NB4 (cell line): ENCODE data around the gene HNRNPDL.
"Not testable (repeated sequence)": the region's sequence is repeated elsewhere in the genome, so short reads cannot be mapped to it uniquely, and the experiment has no call there.

Experiments used
- DNase-seq: peaks from one replicate; pipeline ENCODE4 v3.0.0; 2010; ENCODE audit warnings: low read depth
- H3K4me3 ChIP-seq: one replicate; pipeline ENCODE4 v1.5.1; 2011; ENCODE audit warnings: mild to moderate bottlenecking, low read depth, low read length, moderate library complexity
- CTCF ChIP-seq: IDR thresholded peaks from one replicate; pipeline ENCODE4 v1.5.1; 2012; ENCODE audit warnings: low read depth, low read length
- MYC ChIP-seq: IDR thresholded peaks from 2 replicates; pipeline ENCODE4 v1.6.1; 2011; ENCODE audit warnings: low read depth, low read length
- POLR2A ChIP-seq: IDR thresholded peaks from 2 replicates; pipeline ENCODE4 v1.6.1; 2011; ENCODE audit warnings: mild to moderate bottlenecking; ENCODE audit not compliant: insufficient read length; ENCODE audit errors: extremely low read depth
- TF ChIP-seq, protein P1 (sequence below): IDR thresholded peaks from 2 replicates; pipeline ENCODE4 v1.6.1; 2011; ENCODE audit warnings: low read depth, low read length

The HNRNPDL gene

DNA sequence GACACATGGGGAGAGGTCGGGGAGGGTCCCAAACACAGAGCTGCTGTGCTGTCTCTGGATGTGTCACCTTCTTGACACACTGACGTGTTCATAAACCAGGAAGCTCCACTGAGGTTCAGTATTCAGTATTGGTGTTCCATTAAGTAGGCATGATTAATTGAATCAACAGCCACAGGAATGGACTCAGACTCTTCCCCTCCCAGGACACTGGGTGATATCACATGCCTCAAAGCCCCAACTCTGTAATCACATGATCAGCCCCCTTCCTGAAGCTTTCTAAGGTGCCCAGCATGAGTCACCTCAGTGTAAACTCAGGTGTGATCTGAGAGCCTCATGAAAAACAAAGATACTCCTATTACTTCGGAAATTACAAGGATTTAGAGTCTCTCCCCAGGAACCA is 35.4 kb downstream of the HNRNPDL start:
- TF ChIP-seq POLR2A: no peak
- TF ChIP-seq, protein P1, sequence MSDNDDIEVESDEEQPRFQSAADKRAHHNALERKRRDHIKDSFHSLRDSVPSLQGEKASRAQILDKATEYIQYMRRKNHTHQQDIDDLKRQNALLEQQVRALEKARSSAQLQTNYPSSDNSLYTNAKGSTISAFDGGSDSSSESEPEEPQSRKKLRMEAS: no peak
- no peak for TF ChIP-seq MYC
- no peak for TF ChIP-seq CTCF
- DNase-seq: no peak
- H3K4me3 ChIP-seq: no peak overlapping the region

DNA sequence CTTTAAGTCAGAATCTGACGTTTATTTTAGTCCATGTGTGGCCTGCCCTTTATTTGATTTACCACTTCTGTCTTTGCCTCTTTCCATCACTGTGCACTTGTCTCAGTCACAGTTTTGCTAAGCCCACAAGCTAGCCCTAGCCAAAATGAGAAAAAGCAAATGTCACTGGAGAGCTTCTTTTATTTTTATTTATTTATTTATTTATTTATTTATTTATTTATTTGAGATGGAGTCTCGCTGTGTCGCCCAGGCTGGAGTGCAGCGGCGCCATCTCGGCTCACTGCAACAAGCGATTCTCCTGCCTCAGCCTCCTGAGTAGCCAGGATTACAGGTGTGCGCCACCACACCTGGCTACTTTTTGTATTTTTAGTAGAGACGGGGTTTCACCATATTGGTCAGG is 40.2 kb downstream of the HNRNPDL start:
- H3K4me3 ChIP-seq, DNase-seq: not testable (repeated sequence)

DNA sequence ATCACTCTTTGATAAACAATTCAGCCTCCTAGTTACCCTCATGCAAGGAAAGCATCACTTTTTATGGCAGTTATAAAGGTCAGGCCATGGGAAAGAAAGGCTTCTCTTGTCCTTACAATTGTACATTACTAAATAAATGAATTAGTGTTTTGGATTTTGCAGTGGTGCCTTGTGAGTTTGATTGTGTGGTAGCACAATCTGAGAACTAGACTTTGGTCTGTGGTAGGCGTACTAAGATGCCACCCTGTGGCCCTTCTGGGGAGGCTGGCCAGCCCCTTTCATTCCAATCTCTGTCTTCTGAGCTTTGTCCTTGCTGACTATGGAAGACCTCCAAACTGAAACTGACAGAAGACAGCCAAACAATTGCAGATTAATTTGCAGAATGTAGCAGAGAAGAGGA is 41.9 kb downstream of the HNRNPDL start:
- no peak overlapping the region for H3K4me3 ChIP-seq
- DNase-seq: no peak
- TF ChIP-seq CTCF: peak; percentile 4
- TF ChIP-seq, protein P1: no peak

DNA sequence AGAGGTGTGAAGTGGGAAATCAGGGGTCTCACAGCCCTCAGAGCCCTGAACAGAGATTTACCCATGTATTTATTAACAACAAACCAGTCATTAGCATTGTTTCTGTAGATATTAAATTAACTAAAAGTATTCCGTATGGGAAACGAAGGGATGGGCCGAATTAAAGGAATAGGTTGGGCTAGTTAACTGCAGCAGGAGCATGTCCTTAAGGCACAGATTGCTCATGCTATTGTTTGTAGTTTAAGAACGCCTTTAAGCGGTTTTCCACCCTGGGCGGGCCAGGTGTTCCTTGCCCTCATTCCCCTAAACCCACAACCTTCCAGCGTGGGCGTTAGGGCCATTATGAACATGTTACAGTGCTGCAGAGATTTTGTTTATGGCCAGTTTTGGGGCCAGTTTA is 44.0 kb downstream of the HNRNPDL start:
- not testable (repeated sequence) for H3K4me3 ChIP-seq

DNA sequence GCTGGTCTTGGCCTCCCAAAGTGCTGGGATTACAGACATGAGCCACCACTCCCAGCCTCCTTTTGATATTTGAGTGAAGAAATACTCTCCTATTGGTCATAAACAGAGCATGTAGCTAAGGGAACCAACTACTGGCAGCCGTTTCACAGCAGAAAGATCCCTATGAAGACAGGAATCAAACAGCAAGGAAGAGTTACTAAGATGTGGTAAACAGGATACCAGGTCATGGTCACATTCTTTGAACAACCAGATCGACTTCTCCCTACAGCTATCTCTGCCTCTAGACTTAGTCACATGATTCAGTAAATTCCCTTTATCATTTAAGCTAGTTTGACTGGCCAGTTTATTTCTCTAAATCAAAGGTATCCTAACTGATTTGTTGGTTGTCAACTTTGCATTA is 47.5 kb downstream of the HNRNPDL start:
- TF ChIP-seq, protein P1: no peak
- TF ChIP-seq CTCF: no peak
- no peak for TF ChIP-seq POLR2A
- no peak for TF ChIP-seq MYC
- DNase-seq: no peak
- no peak overlapping the region for H3K4me3 ChIP-seq

More for the DNA sequence above, 44.0 kb downstream of the HNRNPDL start:
- DNase-seq: not testable (repeated sequence)

DNA sequence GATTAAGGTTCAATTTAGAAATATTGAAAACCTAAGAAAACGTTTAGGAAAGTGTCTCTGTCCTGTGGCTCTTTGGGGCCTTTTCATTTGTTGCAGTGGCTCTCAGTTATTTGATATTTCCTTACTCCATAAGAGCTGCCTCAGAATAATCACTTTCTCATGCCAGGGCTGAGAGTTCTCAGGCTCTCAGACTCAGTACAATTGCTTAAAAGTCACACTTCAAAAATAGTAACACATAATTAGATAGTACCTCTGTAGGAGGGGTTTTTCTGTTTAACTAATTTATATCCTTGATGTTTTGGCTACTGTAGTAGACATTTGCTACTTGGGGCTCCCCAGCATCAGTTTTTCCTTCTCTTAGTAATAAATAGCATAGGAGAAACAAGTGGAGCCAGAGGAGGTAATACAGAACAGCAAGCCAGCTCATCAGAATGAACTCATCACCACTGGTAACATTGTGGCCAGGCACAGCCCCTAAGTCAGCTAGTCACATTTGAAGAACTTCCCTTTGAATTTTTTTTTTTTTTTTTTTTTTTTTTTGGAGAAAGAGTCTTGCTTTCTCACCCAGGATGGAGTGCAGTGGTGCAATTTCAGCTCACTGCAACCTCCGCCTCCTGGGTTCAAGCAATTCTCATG is 48.5 kb downstream of the HNRNPDL start:
- DNase-seq: no peak
- no peak overlapping the region for H3K4me3 ChIP-seq
- TF ChIP-seq MYC (no peak), POLR2A (no peak), CTCF (no peak)
- TF ChIP-seq, protein P1: no peak

DNA sequence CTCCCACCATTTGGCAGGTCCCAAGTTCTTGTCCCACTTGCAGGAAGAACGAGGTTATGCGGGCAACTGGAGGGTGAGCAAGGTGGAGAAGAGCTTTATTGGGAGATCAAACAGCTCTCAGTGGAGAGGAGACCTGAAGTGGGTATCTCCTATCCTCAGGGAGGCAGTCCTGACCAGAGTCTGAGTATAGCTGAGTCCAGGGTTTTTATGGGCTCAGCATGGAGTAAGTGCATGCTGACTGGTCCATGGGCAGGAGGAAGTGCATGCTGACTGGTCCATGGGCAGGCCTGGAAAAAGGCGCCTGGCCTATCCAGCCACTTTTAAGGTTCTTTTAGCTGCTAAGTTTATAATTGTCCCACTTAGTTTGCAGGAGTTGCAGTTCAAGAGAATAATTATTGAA is 49.0 kb downstream of the HNRNPDL start:
- no peak for TF ChIP-seq POLR2A
- TF ChIP-seq, protein P1: no peak
- TF ChIP-seq MYC: no peak
- no peak for TF ChIP-seq CTCF
- DNase-seq: no peak
- no peak overlapping the region for H3K4me3 ChIP-seq
